GM19463 (cell line): ENCODE data around the gene COL16A1.

ENCODE experiments used
- ATAC-seq: cut with Tn5 transposase; IDR thresholded peaks from one replicate; pipeline ENCODE4 v1.9.1; 2021; ENCODE audit warnings: mild to moderate bottlenecking, moderate library complexity; ENCODE audit not compliant: unreplicated experiment

The COL16A1 gene

DNA sequence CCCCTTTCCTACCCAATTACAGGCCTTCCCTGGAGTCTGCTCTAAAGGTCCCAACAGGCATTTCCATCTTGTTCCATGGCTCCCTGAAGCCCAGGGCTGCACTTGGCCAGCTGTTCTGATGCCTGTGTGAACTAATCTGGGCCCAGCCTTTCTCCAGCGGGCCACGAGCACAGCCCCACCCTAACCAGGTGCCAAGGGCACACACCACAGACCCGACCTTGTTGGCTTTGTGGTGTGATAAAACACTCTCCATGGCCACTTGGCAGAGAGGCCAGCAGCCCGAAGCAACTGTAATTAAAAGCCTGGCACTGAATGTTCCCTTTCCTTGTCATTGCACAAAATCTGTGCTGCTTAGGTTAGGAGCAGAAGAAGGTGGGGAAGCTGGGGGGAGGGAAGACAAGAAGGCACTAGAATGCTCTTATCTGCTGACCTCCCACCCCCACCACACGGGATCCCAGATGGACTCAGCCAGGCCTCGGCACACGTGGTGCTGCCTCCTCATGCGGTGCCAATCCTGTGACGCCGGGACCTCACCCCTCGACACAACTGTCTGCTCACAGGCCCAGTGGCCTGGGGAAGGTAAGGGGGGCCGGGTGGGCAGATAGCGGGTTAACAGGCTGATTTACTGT lies 76.4 kb downstream of the COL16A1 start:
- no peak for ATAC-seq

DNA sequence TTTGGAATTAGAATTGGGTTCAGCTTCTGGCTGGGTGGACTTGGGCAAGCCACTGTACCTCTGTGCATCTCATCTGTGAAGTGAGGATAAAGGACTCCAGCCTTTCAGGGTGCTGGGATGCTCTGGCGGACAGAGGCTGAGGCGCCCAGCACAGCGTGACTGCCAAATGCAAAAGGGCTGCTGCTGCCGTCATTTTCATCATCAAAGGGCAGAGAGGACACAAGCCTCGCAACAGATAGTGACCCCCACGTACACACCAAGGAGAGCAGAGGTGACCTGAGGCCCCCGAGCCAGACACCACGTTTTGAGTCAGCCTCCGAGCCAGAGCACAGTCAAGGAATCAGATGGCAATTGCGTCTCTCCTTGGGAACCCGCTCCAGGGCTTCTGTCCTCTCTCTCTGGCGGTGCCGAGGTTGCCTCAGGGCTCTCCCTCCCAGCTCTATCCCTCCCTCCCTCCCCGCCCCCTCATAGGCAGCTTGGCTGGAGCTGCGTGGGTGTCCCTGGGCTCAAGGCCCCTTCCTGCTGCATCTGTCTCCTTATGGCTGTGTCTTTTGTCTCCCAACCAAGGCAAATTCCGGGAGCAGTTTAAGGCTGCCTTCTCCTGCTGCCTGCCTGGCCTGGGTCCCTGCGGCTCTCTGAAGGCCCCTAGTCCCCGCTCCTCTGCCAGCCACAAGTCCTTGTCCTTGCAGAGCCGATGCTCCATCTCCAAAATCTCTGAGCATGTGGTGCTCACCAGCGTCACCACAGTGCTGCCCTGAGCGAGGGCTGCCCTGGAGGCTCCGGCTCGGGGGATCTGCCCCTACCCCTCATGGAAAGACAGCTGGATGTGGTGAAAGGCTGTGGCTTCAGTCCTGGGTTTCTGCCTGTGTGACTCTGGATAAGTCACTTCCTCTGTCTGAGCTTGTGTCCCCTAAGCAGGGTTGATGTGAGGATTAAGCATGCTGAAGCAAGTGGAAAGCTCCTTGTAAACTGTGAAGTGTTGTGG lies 77.3 kb downstream of the COL16A1 start:
- no peak for ATAC-seq

DNA sequence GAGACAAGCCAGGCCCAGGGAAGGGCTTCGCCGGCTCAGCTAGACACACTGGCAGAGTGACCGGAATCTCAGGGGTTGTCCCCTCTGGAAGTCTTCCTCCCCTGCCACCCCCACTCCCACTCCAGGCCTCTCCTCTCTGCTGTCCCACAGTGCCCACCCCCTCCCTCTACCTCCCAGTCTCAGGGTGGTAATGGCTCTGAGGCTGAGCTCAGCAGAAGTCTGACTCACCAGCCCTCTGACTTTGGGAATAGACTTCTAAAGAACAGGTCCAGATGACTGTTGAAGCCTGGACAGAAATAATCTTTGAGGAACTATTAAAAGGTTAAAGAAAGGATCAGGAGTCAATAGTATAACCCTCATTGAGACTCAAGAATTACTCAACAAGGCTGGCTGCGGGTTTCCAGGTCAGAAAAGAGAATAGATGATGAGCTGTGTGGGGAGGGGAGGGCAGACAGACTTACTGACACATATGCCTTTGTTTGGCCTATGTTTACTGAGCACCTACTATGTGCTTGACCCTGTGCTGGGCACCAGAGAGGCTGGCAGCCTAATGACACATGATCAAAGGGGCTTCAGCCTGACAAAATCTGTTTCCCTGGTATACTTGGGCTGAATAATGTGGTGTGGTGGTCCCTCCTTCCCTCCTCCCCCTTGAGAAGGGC lies 78.1 kb downstream of the COL16A1 start:
- no peak for ATAC-seq

DNA sequence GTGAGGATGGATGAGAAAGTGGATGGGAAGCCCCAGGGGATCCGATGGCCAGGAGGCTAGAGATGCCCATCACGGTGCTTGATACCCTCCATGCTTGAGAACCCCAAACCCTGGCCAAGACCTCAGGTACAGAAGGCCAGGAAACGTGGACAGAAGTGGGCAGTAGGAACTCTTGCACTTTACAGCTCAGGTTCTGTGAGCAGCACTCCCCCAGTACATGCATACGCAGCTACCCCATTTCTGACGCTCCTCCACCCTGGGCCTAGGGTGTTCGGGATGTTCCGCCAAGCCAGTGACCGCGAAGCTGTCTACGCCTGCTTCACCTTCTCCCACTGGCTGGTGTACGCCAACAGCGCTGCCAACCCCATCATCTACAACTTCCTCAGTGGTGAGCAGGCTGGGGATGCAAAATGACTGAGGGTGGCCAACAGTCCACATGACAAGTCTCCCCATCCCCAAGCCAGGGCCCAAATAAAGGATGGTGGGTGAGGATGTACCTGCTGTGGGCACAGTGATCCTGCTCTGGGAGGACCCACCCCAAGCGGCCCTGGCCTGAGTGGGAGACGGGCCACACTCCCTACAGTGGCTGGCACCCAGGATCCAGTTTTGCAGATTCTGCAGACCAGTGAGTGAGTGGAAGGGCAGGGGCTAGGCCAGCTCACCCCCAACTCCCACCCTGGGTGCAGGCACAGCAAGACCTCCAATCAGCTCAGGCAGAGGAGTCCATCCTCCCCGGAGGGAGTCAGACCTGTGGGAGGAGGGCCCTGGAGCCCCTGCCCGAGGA lies 78.9 kb downstream of the COL16A1 start:
- no peak for ATAC-seq

DNA sequence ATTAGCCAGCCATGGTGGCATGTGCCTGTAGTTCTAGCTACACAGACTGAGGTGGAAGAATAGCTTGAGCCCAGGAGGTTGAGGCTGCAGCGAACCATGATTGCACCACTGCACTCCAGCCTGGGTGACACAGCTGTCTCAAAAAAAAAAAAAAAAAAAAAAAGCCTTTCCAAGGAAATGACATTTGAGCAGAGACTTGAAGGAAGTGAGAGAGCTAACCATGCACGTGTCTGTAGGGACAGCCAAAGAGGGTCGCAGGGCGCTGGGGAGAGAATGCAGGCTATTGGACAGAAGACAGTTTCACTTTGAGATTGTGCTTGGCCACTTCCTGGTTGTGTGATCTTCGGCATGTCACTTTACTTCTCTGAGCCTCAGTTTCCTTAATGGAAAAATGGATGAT lies 79.5 kb downstream of the COL16A1 start:
- ATAC-seq, result no peak

DNA sequence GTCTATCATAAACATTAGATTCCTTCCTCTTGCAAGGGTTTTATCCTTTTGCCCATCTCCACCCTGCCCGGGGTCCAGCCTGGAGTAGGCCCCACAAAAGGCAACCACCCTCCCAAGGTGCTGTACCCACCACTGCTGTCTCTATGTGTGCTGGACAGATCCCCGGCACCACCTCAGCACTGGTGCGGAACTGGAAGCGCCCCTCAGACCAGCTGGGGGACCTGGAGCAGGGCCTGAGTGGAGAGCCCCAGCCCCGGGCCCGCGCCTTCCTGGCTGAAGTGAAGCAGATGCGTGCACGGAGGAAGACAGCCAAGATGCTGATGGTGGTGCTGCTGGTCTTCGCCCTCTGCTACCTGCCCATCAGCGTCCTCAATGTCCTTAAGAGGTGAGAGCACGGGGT lies 80.5 kb downstream of the COL16A1 start:
- no peak for ATAC-seq

DNA sequence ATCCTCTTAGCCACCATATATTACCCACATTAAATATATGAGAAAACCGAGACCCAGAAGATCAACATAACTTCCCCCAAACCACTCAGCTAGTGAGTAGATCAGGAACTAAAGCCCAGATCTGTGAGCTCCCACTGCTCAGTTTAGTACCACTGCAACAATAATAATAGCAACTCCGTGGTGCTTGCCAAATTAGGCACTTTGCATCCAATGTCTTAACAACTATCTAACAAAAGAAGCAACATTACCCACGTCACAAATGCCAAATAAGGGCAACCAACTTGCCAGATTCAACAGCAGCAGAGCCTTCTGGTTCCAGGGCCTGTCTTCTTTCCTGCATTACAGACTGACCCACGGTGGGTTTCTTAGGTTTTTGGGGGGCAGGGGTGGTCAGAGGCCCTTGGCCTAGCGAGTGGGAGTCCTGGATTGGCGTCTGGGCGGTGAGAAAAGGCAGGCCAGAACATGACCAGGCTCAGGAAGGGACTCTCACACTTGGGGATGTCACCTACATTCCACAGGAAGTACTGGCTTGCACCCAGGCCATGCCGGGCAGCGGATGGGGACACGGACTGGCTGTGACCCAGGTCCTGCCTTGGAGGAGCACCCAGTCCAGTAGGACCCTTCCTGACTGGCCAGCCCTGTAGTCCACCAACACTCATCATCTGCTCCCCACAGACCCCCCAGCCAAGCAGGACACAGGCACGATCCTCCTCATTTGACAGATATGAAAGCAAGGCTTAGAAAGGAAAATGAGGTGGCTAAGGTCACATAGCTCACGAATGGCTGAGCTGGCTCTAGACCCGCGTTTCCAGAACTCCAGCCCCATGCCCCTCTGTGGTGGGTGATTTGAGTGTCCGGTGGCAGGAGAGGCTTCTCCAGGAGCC lies 81.7 kb downstream of the COL16A1 start:
- no peak for ATAC-seq

DNA sequence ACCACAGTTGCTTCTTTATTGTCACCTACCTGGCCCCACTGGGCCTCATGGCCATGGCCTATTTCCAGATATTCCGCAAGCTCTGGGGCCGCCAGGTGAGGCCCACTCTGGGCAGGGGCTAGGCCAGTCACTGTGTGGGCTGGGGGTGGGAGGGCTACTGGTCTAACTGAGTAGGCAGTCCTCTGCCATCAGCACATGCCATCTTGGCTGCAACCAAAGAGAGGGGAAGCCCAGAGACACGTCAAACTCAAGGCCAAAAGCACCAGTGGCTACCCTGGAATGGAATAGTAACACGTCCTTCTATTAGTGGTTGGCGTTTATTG lies 82.4 kb downstream of the COL16A1 start:
- no peak for ATAC-seq

DNA sequence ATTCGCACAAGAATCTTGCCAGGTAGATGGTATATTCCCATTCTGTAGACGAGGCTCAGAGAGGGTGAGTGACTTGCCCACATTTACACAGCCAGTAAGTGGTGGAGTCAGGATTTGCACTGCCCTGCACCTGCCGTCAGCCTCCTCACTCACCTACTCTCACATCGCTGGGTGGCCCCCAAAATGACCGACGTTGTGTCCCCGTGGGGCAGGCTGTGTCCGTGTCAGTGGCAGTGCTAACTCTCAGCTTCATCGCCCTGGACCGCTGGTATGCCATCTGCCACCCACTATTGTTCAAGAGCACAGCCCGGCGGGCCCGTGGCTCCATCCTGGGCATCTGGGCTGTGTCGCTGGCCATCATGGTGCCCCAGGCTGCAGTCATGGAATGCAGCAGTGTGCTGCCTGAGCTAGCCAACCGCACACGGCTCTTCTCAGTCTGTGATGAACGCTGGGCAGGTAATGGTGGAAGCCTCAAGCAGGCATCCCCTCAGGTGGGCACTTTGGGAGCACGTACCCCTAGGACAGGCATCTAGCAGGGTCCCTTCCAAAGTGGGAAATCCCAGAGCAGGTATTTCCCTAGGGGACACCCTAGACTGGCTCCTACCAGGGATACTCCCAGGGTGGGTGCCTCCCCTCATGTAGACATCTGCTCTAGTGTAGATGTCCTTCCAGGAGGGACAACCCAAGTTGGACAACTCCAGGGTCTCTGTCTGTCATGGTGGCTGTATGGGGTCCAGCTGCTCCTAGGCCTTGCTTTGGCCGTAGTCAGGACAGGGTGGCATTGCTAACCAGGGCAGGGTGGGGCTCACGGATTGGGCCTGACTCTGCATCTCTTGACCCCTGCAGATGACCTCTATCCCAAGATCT lies 83.0 kb downstream of the COL16A1 start:
- no peak for ATAC-seq

DNA sequence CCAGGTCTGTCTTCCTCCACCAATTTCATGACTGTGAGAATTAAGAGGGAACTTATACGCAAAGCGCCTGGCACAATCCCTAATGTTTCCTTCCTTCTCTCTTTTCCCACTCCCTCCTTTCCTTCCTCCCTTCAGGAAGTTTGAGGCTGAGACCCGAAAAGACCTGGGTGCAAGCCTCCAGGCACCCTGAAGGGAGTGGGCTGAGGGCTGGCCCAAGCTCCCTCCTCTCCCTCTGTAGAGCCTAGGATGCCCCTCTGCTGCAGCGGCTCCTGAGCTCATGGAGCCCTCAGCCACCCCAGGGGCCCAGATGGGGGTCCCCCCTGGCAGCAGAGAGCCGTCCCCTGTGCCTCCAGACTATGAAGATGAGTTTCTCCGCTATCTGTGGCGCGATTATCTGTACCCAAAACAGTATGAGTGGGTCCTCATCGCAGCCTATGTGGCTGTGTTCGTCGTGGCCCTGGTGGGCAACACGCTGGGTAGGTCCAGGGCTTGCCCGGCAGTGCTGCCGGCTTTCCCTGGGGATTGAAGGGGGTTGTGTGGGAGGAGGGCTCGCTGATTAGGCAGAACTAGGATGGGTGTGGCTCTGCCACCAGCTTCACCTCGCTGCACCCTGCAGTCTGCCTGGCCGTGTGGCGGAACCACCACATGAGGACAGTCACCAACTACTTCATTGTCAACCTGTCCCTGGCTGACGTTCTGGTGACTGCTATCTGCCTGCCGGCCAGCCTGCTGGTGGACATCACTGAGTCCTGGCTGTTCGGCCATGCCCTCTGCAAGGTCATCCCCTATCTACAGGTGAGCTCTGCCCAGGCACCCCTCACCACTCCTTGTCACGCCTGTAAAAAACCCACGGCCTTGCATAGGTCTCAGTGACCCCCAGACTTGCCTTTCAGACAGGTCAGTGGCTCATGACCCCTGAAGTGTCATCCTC lies 84.6 kb downstream of the COL16A1 start:
- ATAC-seq, result no peak

DNA sequence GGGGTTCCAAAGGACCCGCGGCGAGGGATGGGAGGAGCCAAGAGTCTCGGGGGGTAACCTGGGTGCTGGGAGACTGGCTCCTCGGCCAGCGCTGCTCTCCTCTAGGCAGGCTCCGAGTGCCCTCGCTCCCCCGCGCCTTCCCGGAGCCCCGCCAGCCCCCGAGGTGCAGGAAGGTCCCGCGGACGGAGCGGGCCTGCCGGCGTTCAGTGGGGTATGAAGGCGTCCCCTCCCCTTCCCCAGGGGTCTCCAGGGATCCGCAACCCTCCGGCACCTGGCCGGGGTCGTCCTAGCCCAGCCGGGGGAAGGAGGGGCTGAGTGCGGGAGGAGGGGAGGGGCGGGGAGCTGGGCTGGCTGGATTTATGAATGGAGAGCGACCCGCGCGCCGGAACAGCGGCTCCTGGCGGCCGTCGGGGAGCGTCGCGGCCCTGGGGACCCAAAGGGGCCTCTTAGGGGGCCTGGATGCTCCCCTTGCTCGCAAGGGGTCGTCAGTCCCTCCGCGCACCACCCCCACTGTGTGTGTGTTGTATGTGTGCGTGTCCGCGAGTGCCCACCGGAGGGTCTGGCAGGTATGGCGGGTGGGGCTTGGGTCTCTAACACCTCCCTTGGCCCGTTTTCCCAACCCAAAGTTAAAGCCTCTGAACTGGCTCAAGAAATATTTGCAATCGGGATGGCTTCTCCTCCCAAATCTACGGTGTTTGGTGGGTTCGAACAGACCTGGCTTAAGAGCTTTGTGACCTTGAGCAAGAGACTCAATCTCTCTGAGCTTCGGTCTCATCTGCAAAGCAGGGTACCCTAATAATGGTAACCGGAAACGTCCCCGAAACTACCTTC lies 85.7 kb downstream of the COL16A1 start:
- ATAC-seq, result no peak

DNA sequence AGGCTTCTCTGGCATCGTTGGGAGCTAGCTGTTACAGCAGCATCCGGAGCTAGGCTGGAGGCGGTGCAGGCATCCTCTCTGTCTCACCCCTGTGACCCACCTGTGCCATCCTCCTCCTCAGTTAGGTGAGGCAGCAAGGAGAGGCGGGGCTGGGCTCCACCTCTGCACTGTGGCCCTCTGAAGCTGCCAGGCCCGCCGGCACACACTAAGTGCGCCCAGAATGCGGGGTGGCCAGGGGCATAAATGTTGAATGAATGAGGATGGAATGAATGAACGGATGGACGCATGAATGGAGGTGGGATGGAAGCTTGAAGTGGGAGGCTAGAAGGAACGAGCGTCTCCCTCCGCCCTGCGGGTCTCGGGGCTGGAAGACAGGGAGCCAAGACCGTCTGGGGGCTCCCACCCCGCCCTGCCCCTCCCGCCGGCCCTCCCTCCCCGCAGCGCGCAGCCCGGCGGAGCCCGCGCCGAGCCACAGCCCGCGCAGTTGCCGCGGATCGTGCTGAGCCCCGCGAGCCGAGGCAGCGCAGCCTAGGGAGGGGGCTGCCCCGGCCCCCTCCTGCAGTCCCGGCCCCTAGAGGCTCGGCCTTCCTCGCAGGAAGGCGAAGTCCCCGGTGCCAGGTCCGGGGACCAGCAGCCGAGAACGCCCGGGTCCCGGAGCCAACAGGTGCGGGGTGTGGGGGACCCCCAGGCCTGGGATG lies 86.5 kb downstream of the COL16A1 start, which contains the start of gene HCRTR1:
Gene HCRTR1 (plus strand): TSS at position 472 of the 698 bp plus-strand sequence. CDS start 1,504 bp downstream, outside the sequence.
- ATAC-seq, result no peak

DNA sequence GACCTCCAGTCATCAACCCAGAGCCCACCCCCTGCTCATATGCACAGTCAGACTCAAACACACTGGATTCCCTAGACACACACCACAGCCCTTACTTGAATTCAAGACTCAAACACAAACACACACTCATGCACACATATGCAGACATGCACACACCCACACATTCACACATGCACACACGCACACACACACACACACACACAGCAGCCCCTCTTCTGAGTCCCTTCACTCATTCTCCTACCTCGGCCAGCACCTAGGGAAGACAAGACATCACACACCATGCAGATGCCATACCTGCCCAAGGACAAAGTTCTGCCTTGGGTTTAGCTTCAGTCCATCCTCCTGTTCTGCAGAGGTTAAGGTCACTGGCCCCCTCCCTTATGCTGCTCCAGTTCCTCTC lies 87.9 kb downstream of the COL16A1 start:
- ATAC-seq, result no peak

DNA sequence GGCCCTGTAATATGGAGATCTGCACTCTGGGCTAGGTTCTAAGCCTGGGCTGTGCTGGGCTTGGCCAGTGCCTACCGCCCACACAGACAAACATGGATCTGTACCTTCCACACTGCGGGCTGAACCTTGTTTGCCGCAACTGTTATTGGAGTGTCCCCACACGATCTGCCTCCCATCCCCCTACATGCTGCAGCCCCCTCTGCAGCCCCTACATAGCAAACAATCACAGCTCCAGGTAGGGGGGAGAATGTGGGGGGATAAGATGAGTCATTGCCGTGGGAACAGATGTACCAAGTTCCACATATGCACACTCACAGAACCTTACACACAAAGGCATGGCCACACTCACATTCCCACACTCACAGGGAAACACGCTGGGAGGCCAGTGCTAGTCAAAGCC lies 88.4 kb downstream of the COL16A1 start:
- no peak for ATAC-seq

DNA sequence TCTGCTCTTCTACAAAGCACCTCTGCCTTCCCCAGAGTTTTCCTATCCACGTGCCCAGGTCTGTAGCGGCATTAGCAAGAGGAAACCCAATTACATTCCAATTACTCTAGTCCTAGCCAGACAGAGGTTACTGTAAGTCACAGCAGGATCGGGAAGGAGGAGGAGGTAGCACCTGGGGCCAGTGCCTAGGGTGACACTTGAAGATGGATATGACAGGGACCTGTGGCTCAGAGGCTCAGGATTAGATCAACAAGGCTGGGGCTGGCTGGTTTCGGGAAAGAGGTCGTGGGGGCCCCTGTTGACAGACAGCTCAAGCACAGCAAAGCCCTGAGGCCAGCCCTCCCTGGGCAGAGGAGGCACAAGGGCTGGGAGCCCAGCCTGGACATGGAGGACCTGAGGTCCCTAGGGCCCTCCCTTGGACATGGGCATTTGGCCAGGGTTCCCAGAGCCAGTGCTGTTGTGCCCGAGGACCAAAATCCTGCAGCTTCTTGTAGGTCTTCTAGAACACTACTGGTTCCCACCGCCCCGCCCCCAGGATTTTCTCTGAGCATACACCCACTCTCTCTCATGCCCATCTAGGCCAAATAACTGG lies 89.3 kb downstream of the COL16A1 start:
- no peak for ATAC-seq

DNA sequence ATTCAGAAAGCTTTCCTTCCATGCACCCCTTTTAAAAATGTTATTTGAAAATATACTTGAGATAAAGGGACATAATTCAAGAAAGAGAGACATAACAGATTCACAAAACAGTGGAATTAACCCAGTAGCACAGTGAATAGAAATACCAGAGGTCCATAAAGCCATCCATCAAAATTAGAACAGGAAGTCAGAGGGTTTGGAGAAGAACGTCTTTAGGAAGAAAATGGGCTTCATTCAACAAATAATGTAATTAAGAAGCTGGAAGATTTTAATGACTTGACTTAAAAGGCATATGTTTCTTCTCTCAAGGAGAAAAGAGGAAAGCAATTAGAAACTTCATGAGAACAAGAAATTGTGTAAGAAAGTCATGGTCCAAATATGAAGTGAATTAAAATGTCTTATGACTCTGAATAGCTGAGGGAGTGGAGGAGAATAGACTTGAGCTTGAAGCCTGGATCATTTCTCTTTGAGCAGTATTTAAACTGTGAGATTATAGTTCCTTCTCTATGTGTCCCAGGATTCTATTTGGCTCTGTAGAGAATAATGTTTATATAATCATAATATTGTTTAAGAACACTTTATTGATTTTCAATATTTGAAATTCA lies 94.2 kb downstream of the COL16A1 start:
- no peak for ATAC-seq
